Measurements from ENCODE around the gene RGL3.

DNA sequence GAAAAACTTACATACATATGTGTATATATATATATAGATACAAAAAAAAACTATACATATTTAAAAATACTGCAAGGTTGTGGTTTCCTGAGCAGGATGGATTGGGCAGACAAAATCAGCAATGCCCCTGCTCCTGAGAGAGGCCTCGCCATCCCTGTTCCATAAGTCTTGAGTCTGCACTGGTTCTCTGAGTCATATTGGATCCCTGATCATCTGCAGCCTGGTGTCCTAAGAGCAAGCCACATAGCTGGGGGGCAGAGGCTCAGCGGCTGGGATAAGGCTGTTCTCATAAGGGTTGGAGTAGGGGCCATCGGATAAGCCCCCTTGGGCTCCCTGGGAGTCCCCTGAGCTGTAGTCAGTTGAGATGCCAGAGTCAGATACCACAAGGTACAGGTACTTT, 41.4 kb downstream of the RGL3 start:
- TF ChIP-seq CTCF (IDR thresholded peaks at IDR 0.05; ENCODE audit: insufficient read depth, low read depth, low read length) (no peak), EZH2 (IDR thresholded peaks at IDR 0.05; ENCODE audit: insufficient read depth, low read length) (no peak)

Measured in astrocyte (in vitro differentiated cells and primary cell).